Choroid plexus epithelial cell (primary cell): ENCODE results near the gene NPAS2.

Source experiments
- DNase-seq: peaks from one replicate; pipeline ENCODE4 v3.0.0-alpha.2; 2010; ENCODE audit warnings: low read depth
- H3K4me3 ChIP-seq: 2 replicates; pipeline ENCODE4 v1.5.1; 2011; ENCODE audit warnings: low read depth, mild to moderate bottlenecking, control low read depth, low read length, moderate library complexity
- TF ChIP-seq, protein P1 (sequence below): conservative IDR thresholded peaks from 2 replicates; pipeline ENCODE4 v1.5.1; 2011; ENCODE audit warnings: low read depth, mild to moderate bottlenecking, control low read depth, inconsistent platforms, low read length, moderate library complexity

The NPAS2 gene

GRCh38 chr2:100909534-100910081 is 89.7 kb downstream of the NPAS2 start:
- no peak overlapping the region for H3K4me3 ChIP-seq
- DNase-seq, result no peak
- TF ChIP-seq, protein P1, sequence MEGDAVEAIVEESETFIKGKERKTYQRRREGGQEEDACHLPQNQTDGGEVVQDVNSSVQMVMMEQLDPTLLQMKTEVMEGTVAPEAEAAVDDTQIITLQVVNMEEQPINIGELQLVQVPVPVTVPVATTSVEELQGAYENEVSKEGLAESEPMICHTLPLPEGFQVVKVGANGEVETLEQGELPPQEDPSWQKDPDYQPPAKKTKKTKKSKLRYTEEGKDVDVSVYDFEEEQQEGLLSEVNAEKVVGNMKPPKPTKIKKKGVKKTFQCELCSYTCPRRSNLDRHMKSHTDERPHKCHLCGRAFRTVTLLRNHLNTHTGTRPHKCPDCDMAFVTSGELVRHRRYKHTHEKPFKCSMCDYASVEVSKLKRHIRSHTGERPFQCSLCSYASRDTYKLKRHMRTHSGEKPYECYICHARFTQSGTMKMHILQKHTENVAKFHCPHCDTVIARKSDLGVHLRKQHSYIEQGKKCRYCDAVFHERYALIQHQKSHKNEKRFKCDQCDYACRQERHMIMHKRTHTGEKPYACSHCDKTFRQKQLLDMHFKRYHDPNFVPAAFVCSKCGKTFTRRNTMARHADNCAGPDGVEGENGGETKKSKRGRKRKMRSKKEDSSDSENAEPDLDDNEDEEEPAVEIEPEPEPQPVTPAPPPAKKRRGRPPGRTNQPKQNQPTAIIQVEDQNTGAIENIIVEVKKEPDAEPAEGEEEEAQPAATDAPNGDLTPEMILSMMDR, result no peak

GRCh38 chr2:100910111-100910510 is 90.2 kb downstream of the NPAS2 start:
- TF ChIP-seq, protein P1, result no peak
- no peak for DNase-seq
- H3K4me3 ChIP-seq, result no peak overlapping the region

GRCh38 chr2:100919316-100919715 is 99.4 kb downstream of the NPAS2 start:
- no peak for DNase-seq
- TF ChIP-seq, protein P1, result peak; percentile 65
- no peak overlapping the region for H3K4me3 ChIP-seq

- TF ChIP-seq, protein P1, result no peak
- DNase-seq, result peak; percentile 40
- H3K4me3 ChIP-seq, result no peak overlapping the region
Measured at GRCh38 chr2:100921685-100922161, 101.8 kb downstream of the NPAS2 start.

DNA sequence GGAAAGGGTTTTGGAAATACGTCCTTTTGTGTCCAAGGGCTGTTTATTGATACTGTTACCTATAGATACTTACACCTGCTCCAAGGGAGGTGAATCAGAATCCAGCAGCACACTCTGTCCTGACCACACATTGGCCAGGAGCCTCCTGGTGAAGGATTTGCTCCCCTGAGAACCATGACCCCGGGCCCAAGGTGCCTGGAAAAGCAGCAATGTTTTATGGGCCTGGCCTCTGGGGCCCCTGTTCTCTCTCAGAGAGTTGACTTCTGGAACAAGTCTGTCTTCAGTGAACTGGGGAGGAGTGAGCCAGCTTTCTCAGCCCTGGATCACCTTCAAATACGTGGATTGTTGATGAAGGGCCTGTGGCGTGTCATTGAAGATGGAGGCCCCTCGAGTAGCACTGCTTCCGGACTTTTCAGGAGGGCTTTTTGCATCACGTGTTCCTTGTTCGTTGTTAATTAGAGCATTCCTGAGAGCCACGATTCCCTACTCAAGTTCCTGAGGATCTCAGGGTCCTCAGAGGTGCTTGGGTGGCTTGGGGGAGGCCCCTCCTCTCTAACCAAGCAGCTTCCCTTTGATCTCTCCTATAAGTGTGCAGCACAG is 103.6 kb downstream of the NPAS2 start:
- DNase-seq, result no peak
- TF ChIP-seq, protein P1, result no peak
- no peak overlapping the region for H3K4me3 ChIP-seq

GRCh38 chr2:100924122-100924519 is 104.2 kb downstream of the NPAS2 start:
- H3K4me3 ChIP-seq, result no peak overlapping the region
- DNase-seq, result no peak
- TF ChIP-seq, protein P1, result no peak
